ENCODE results near the gene ZNF469.

DNA sequence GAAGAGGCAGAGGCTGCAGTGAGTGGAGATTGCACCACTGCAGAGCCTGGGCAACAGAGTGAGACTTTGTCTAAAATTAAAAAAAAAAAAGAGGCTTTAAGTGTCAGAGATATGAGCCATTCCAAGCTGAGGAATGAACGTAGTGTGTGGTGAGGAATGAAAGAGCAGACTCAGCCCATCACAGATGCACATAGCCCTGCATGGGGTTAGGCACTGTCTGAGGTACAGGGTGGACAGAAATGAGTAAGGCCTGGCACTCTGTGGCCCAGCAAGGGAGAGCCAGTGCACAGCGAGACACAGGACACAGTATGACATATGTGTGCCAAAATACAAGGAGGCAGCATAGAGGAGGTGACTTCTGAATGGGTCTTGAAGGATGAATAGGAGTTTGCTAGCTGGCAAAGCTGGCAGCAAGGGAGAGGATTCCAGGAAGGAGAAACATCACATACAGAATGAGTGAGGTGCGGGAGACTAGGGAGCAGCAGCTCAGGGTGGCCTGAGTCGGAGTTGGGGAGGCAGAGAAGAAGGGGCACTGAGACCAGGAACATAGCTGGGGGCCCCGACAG is 8.7 kb upstream of the ZNF469 start:
- TF ChIP-seq, protein P1, sequence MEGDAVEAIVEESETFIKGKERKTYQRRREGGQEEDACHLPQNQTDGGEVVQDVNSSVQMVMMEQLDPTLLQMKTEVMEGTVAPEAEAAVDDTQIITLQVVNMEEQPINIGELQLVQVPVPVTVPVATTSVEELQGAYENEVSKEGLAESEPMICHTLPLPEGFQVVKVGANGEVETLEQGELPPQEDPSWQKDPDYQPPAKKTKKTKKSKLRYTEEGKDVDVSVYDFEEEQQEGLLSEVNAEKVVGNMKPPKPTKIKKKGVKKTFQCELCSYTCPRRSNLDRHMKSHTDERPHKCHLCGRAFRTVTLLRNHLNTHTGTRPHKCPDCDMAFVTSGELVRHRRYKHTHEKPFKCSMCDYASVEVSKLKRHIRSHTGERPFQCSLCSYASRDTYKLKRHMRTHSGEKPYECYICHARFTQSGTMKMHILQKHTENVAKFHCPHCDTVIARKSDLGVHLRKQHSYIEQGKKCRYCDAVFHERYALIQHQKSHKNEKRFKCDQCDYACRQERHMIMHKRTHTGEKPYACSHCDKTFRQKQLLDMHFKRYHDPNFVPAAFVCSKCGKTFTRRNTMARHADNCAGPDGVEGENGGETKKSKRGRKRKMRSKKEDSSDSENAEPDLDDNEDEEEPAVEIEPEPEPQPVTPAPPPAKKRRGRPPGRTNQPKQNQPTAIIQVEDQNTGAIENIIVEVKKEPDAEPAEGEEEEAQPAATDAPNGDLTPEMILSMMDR (IDR thresholded peaks at IDR 0.05): no peak
- TF ChIP-seq POLR2A (IDR thresholded peaks at IDR 0.05): no peak
- TF ChIP-seq EP300 (IDR thresholded peaks at IDR 0.05): no peak
- no peak for TF ChIP-seq POLR2AphosphoS5 (IDR thresholded peaks at IDR 0.05)

Data from upper lobe of left lung (tissue), 4 donors.